ENCODE results near the gene DHRSX. TPM values are rescaled to one million over a fixed set of nuclear protein-coding genes. Genes with fewer than 3 reads are reported as not detected.
"Not testable (repeated sequence)": the region's sequence is repeated elsewhere in the genome, so short reads cannot be mapped to it uniquely, and the experiment has no call there.

The DHRSX gene
- polyA plus RNA-seq, 3 donors from 2014 or later, result 20.0 to 36.4 (median 23.2) TPM

DNA sequence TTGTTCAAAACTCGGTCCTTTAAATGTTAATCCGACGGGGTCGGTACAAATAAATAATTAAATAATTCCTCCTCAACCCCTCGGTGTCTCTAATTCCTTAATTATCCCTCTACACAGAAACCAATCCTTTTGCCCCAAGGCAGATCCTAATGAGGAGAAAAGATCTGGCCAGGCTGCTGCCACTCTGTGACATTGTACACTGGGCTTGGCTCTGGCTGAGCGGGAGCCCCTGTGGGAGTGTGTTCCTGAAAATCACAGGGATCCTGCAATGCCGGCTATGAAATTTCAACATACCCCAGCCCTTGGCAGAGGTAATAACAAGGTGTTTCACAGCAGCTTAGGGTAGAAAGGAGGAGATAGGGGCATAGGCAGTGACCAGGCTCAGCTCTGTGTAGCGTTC lies 96.0 kb downstream of the DHRSX start:
- Mint-ChIP-seq H3K27me3 (ENCODE audit: low read depth in 3 of 3) (no peaks in the 10 kb centered on the region), H3K9me3 (peaks cover 0 to 8% (median 0%) of the 10 kb centered on the region in 6 donors), H3K27ac (no peak overlapping the region), H3K4me3 (no peak overlapping the region), H3K4me1 (peaks cover 0 to 4% of the 10 kb centered on the region in 2 donors), H3K36me3 (peaks cover 24 to 34% (median 33%) of the 10 kb centered on the region in 3 donors)
- no peak for DNase-seq

DNA sequence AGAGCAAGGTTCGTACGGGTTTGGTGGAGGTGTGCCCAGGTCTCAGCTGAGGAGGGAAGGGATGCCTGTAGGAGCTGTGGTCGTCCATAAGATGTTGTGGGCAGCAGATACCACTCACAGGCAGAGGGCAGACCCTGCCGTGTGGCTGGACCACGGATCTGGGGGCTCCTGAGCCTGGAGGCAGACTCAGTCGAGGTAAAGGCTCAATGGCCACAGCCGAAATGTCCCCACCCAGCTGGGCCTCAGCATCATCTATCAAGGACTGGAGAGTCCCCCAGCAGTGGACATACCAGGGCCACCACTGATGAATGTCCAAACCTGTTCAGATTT lies 98.5 kb downstream of the DHRSX start:
- H3K36me3 Mint-ChIP-seq, result peaks cover 19 to 28% (median 24%) of the 10 kb centered on the region in 3 donors
- H3K27me3 Mint-ChIP-seq (ENCODE audit: low read depth in 3 of 3), result no peaks in the 10 kb centered on the region
- no peak overlapping the region for H3K27ac Mint-ChIP-seq

DNA sequence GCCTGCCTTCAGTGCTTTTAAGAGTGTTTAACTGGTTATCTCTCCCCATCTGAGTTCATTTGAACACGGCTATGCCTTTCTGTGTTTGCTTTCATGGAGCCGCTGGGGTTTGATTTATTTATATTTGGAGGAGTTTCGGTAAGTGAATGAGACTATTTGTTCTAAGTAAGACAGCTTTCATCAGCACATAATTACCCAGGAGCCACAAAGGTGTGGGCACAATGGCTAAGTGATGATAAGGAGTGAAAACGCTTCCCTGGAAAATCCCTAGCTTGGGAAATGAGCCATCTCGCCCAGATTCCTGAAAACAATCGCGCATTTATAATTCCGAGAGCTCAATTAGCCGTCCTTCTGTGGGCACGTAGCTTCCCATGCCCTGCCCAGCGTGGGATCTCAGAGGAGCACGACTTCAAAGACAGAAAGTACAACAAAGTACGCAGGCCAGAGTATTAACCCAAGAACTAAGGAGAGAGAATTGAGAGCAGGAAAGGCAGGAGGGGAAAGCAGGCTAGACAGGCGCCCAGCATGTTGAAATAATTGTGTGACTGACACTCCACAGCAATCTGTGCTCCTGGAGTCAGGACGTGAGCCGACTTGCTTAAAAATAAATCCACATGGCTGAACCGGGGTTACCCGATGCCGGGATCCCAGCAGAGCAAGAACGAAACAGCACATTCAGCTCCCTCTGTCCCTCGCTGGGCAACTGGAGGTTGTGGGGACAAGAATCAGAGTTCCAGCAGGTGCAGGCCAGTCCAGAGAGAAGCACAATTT lies 99.0 kb downstream of the DHRSX start:
- DNase-seq, result no peak
- H3K36me3 Mint-ChIP-seq, result peaks cover 13 to 22% (median 18%) of the 10 kb centered on the region in 3 donors
- peaks cover 0 to 4% of the 10 kb centered on the region in 2 donors for H3K4me1 Mint-ChIP-seq
- no peak overlapping the region for H3K4me3 Mint-ChIP-seq
- H3K9me3 Mint-ChIP-seq, result peaks cover 0 to 4% (median 0%) of the 10 kb centered on the region in 6 donors
- no peaks in the 10 kb centered on the region for H3K27me3 Mint-ChIP-seq (ENCODE audit: low read depth in 3 of 3)
- H3K27ac Mint-ChIP-seq, result peak overlapping the region in 1 of 6 donors; percentile 35

More for the DNA sequence above, 98.5 kb downstream of the DHRSX start:
- H3K9me3 Mint-ChIP-seq, result peaks cover 0 to 8% (median 0%) of the 10 kb centered on the region in 6 donors
- no peak overlapping the region for H3K4me3 Mint-ChIP-seq
- no peak for DNase-seq
- H3K4me1 Mint-ChIP-seq, result peaks cover 0 to 4% of the 10 kb centered on the region in 2 donors

DNA sequence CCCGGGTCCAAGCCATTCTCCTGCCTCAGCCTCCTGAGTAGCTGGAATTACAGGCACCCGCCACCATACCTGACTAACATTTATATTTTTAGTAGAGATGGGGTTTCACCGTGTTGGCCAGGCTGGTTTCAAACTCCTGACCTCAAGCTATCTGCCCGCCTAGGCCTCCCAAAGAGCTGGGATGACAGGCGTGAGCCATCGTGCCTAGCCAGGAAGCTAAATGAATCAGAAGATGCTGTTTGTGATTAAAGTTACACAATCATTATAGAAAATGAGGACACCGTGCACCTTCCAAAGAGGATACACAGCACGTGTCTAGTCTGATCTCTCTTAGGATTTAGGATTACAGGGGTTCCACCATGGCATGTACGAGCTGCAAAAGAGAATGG lies 99.6 kb downstream of the DHRSX start:
- Mint-ChIP-seq H3K36me3 (peaks cover 9 to 18% (median 15%) of the 10 kb centered on the region in 3 donors), H3K27me3 (ENCODE audit: low read depth in 3 of 3) (no peaks in the 10 kb centered on the region), H3K4me1 (peaks cover 0 to 4% of the 10 kb centered on the region in 2 donors), H3K4me3 (no peak overlapping the region), H3K9me3 (no peaks in the 10 kb centered on the region), H3K27ac (no peak overlapping the region)
- DNase-seq, result no peak

DNA sequence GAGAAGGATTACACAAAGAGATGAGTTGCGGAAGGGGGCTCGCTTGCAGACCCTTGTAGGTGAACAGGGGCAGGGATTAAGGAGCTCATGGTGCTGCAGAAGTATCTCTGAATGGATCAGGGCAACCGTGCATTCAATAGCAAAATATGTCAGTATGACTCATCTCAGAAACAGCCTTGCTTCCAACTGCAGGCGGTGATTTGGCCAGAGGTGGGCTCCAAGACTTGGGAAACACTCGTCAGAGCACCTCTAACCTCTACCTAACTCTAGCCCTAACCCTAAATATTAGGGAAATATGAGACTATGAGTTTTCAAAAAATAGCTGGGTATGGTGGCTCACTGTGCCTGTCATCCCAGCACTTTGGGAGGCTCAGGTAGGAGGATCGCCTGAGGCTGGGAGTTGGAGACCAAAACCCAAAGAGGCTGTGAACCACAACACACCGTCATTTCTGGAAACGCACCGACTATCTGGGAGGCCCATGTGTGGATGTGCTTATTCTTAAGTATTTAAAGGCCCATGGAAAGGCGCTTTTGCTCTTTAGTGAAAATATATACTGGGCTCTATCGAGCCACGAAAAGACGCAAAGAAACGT lies 102.6 kb downstream of the DHRSX start:
- peaks cover 10 to 22% (median 15%) of the 10 kb centered on the region in 3 donors for H3K36me3 Mint-ChIP-seq

GRCh38 chrX:2397229-2398063 lies 103.3 kb downstream of the DHRSX start:
- H3K9me3 Mint-ChIP-seq, result no peaks in the 10 kb centered on the region
- no peak for DNase-seq
- no peak overlapping the region for H3K4me3 Mint-ChIP-seq
- peaks cover 0 to 1% (median 0%) of the 10 kb centered on the region in 3 donors for H3K27me3 Mint-ChIP-seq (ENCODE audit: low read depth in 3 of 3)
- peaks cover 9 to 22% (median 15%) of the 10 kb centered on the region in 3 donors for H3K36me3 Mint-ChIP-seq
- peak overlapping the region in 1 of 6 donors; percentile 73 for H3K27ac Mint-ChIP-seq
- peaks cover 2 to 4% of the 10 kb centered on the region in 2 donors for H3K4me1 Mint-ChIP-seq

More for the DNA sequence above, 102.6 kb downstream of the DHRSX start:
- Mint-ChIP-seq H3K4me3 (no peak overlapping the region), H3K4me1 (peaks cover 2 to 4% of the 10 kb centered on the region in 2 donors), H3K27me3 (ENCODE audit: low read depth in 3 of 3) (peaks cover 0 to 1% (median 0%) of the 10 kb centered on the region in 3 donors), H3K9me3 (no peaks in the 10 kb centered on the region), H3K27ac (no peak overlapping the region)
- no peak for DNase-seq

GRCh38 chrX:2395261-2395992 lies 105.3 kb downstream of the DHRSX start:
- peaks cover 2% of the 10 kb centered on the region in 2 donors for H3K4me1 Mint-ChIP-seq
- H3K9me3 Mint-ChIP-seq, result peaks cover 0 to 8% (median 0%) of the 10 kb centered on the region in 6 donors
- peaks cover 0 to 4% (median 3%) of the 10 kb centered on the region in 3 donors for H3K27me3 Mint-ChIP-seq (ENCODE audit: low read depth in 3 of 3)
- peak overlapping the region in 1 of 6 donors; percentile 49 for H3K27ac Mint-ChIP-seq
- no peak overlapping the region for H3K4me3 Mint-ChIP-seq
- H3K36me3 Mint-ChIP-seq, result peaks cover 19 to 28% (median 22%) of the 10 kb centered on the region in 3 donors
- no peak for DNase-seq

DNA sequence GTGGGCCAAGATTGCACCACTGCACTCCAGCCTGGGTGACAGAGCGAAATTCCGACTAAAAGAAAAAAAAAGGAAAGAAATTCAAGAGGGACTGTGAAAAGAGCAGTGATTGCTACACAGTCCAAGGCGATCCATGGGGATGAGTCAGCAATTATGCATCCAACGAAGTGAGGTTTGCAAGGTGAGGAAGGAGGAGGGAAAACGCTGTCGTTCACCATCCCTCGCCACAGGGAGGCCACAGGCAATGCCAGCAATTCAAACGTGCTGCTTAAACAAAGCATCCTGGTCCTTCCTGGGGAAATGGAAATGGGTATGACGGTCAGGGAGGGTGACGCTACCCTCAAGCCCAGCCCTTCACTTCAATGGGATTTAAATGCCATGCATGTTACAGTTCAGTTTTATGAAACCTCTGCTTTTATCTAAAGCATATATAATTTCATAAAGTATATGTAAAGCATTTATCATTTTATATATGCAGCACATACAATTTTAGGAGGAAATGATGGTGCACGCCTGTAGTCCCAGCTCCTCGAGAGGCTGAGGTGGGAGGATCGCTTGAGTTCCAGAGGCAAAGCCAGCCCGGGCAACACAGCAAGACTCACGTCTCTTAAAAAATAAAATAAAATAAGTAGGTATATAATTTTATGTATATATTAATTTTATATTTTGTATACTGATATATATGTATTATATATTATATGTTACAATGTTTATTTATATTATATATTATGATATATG lies 108.7 kb downstream of the DHRSX start:
- Mint-ChIP-seq H3K27ac (no peak overlapping the region), H3K36me3 (peaks cover 23 to 35% (median 24%) of the 10 kb centered on the region in 3 donors), H3K4me3 (no peak overlapping the region), H3K9me3 (peaks cover 0 to 8% (median 0%) of the 10 kb centered on the region in 6 donors), H3K4me1 (peaks cover 0 to 2% of the 10 kb centered on the region in 2 donors), H3K27me3 (ENCODE audit: low read depth in 3 of 3) (peaks cover 0 to 4% (median 3%) of the 10 kb centered on the region in 3 donors)
- no peak for DNase-seq

- H3K27ac Mint-ChIP-seq, result no peak overlapping the region
- peaks cover 23 to 35% (median 24%) of the 10 kb centered on the region in 3 donors for H3K36me3 Mint-ChIP-seq
- H3K27me3 Mint-ChIP-seq (ENCODE audit: low read depth in 3 of 3), result peaks cover 0 to 4% (median 3%) of the 10 kb centered on the region in 3 donors
- H3K4me1 Mint-ChIP-seq, result no peaks in the 10 kb centered on the region
- no peak overlapping the region for H3K4me3 Mint-ChIP-seq
- DNase-seq, result no peak
- H3K9me3 Mint-ChIP-seq, result peaks cover 0 to 8% (median 0%) of the 10 kb centered on the region in 6 donors
Observed at GRCh38 chrX:2390754-2391153, 110.0 kb downstream of the DHRSX start.

- not testable (repeated sequence) for DNase-seq; H3K27ac Mint-ChIP-seq; H3K4me1 Mint-ChIP-seq; H3K9me3 Mint-ChIP-seq; H3K4me3 Mint-ChIP-seq; H3K27me3 Mint-ChIP-seq (ENCODE audit: low read depth in 3 of 3)
- H3K36me3 Mint-ChIP-seq, result peaks cover 22 to 35% (median 23%) of the 10 kb centered on the region in 3 donors
Observed at GRCh38 chrX:2389731-2390130, 111.0 kb downstream of the DHRSX start.

- H3K9me3 Mint-ChIP-seq, result peaks cover 0 to 8% (median 0%) of the 10 kb centered on the region in 6 donors
- peaks cover 0 to 3% (median 3%) of the 10 kb centered on the region in 3 donors for H3K27me3 Mint-ChIP-seq (ENCODE audit: low read depth in 3 of 3)
- DNase-seq, result no peak
- H3K4me1 Mint-ChIP-seq, result no peaks in the 10 kb centered on the region
- H3K4me3 Mint-ChIP-seq, result no peak overlapping the region
- H3K36me3 Mint-ChIP-seq, result peaks cover 19 to 34% (median 23%) of the 10 kb centered on the region in 3 donors
- H3K27ac Mint-ChIP-seq, result no peak overlapping the region
Observed at GRCh38 chrX:2389324-2389723, 111.5 kb downstream of the DHRSX start.

DNA sequence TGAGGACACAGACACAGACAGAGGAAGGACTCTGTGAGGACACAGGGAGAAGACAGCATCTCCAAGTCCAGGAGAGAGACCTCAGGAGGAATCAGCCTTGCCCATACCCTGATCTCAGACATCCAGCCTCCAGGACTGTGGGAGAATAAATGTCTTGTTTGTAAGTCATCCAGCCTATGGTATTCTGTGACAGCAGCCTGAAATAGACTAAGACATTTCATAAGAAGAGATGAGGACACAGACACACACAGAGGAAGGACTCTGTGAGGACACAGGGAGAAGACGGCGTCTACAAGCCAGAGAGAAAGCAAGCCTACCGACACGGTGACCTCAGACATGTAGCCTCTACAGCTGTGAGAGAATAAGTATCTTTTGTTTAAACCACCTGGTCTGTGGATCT lies 112.1 kb downstream of the DHRSX start:
- peaks cover 0 to 8% (median 0%) of the 10 kb centered on the region in 6 donors for H3K9me3 Mint-ChIP-seq
- H3K4me1 Mint-ChIP-seq, result no peaks in the 10 kb centered on the region
- H3K27ac Mint-ChIP-seq, result no peak overlapping the region
- no peak overlapping the region for H3K4me3 Mint-ChIP-seq
- DNase-seq, result no peak
- peaks cover 17 to 33% (median 23%) of the 10 kb centered on the region in 3 donors for H3K36me3 Mint-ChIP-seq
- peaks cover 0 to 3% (median 3%) of the 10 kb centered on the region in 3 donors for H3K27me3 Mint-ChIP-seq (ENCODE audit: low read depth in 3 of 3)

Measured in immature natural killer cell (primary cell).